NCI-H2171 treated with DMSO at 0.1 percent for 48 hours (cell line): ENCODE measurements around the gene SAMD8.
"Not testable (repeated sequence)": the region's sequence is repeated elsewhere in the genome, so short reads cannot be mapped to it uniquely, and the experiment has no call there.

Experiments used
- DNase-seq: peaks from one replicate; lab custom pipeline; 2025; lab: John Stamatoyannopoulos, UW

SAMD8 gene

DNA sequence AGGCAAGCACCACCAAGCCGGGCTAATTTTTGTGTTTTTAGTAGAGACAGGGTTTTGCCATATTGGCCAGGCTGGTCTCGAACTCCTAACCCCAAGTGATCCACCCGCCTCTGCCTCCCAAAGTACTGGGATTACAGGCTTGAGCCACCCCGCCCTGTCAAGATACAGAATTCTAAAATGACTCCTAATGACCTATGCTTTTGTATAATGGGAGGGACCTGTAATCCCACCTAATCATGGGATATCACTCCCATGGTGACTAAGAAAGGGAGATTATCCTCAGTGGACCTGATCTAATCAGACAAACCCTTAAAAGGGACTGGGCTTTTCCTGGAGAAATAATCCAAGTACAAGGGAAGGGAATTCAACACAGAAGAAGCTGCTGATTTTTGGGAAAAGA is 28.8 kb downstream of the SAMD8 start:
- no peak for DNase-seq

DNA sequence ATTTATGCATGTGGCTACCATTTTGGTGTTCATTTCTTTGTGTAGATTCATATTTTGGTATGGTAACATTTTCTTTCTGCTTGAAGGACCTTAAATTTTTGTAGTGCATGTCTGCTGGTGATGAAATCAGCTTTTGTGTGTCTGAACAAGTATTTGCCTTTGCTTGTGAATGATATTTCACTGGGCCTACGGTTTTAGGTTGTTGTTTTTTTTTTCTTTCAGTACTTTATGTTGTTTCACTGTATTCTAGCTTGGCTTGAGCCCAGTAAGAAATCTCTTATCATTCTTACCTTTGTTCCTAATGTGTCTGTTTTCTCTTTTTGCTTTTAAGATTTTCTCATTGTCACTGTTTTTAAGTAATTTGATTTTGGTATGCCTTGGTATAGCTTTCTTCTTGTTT is 31.9 kb downstream of the SAMD8 start:
- DNase-seq: no peak

DNA sequence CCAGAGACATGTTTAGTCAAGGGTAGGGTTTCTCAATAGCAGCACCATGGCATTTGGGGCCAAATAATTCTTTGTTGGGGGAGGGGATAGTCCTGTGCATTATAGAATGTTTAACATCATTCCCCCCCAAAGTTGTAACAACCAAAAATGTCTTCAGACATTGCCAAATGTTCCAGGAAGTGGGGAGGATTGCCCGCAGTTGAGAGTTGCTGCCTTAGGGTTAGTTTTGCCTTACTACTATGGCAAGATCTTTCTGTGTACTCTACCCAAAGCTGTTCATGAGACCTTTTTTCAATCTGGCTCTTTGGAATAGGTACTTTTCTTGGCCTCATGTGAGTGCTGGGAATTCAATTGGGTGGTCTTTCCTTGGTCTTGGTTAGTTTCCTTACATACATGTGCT is 34.1 kb downstream of the SAMD8 start:
- DNase-seq: no peak

DNA sequence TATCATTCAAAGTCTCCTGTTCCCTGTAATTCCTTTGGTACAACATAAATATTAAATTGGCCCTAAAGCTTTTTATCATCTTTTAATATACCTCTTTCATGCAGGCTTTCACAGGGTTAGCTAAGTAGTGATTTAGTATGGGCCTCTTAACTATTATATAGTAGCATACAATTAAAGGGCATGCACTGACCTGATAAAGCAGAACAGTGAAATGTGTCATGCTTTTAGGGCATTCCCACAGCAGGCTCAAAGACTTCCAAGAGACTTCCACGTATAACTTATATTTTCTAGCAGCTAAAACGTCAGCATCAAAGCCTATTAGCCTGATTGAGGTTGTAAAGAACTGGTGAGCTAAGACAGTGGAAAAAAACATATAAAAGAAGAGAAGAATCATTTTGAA is 35.3 kb downstream of the SAMD8 start:
- DNase-seq: no peak

DNA sequence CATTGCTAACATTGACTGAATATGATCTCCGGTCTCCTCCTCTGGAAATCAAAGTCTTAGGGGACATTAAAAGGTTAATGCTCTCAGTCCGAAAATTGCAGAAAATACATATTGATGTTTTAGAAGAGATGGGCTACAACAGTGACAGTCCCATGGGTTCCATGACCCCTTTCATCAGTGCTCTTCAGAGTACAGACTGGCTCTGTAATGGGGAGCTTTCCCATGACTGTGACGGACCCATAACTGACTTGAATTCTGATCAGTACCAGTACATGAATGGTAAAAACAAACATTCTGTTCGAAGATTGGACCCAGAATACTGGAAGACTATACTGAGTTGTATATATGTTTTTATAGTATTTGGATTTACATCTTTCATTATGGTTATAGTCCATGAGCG is 39.2 kb downstream of the SAMD8 start:
- no peak for DNase-seq

DNA sequence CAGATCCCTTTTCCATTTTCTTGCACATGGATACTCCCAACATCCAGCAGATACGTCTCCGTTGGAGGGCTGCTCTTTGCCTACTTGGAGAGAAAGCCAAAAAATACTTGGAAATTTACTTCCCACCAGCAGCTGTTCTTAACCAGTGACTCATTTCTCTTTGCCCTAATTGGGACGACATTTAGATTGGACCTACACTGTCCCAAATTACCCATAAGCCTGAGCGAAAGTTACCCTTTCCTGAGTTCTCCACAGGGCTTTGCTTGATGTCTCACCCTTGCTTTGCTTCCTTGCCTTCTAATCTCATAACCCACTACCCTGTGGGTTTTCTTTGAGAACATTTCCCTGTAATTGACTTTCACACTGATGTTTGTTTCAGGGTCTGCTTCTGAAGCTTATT is 48.1 kb downstream of the SAMD8 start:
- no peak for DNase-seq

DNA sequence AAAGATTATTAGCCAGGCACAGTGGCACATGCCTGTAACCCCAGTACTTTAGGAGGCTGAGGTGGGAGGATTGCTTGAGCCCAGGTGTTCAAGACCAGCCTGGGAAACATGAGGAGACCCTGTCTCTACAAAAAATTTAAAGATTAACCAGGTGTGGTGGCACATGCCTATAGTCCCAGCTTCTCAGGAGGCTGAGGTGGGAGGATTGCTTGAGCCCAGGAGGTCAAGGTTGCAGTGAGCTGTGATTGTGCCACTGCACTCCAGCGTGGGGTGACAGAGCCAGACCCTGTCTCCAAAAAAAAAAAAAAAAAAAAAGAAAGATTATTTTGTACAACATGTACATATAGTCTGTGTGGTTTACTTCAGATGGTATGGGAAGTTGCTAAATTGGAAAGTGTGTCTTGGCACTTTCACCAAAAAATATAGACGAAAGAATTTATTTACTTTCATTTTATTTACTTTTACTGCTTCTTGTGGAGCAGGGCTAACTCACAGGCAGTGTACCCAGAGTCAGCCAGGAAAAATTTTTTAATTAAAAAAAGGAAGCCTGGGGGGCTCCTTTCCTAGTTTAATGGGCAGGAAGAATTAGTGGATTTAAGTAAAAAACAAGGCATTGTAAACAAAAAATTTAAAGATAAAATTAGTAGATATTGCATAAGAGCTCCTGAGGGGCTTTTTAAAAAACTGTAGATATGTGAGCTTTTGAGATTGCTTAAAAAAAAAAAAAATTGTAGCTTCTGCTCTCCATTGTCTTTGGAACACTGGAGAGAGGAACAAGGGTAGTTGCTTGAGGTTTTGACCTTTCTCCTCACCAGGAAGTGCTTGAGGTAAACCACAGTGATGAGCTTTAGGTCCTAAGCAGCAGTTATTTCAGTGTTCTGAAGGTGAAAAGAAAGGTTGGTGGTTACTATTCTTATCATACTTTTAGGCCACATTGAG is 54.5 kb downstream of the SAMD8 start:
- no peak for DNase-seq

DNA sequence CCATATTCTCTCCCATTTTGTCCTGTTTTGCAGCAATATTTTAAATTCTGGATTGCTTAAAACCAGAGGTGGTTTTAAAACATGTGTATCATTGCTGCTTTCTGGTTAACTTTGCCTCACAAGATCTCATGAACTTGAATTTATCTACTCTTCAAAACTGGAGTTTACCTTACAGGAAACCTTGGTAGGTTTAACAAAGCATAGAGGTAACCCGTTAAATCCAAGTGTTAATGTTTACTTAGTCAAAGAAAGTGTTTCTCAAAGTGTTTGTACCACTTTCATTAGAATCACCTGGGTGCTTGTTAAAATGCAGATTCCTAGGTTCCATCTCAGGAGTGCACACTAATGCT is 55.1 kb downstream of the SAMD8 start:
- no peak for DNase-seq

DNA sequence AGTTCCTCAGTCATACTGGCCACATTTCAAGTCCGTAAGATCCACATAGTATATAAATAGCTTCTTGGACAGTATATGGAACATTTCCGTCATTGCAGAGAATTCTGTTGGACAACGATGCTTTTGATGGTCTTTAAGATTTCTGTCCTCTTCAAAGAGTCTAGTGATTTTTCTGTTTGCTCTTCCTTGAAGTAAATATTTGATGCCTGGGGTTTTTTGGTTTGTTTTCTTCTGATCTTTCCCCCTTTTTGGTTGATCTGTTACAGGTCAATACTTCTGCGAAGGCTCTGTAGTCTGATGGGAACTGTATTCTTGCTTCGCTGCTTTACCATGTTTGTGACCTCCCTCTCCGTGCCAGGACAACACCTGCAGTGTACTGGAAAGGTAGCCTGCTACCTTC is 56.8 kb downstream of the SAMD8 start:
- no peak for DNase-seq

DNA sequence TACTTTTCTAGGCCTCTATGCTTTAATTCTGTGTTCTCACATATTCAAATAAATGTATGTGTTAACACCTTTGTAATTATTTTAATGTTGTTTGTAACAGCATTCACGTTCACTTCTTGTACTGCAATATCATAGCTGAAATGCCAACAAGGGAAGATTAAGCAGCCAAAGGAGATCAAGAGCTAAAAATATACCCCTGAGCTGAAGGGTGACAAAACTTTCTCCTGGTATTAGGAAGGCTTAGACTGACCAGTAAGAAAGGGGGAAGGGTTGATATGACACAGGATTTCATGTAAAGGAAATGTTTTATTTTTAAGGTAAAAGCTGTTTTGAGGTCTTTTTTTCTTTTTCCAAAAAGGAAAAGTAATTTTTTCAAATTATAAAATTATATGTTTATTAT is 58.8 kb downstream of the SAMD8 start:
- no peak for DNase-seq

DNA sequence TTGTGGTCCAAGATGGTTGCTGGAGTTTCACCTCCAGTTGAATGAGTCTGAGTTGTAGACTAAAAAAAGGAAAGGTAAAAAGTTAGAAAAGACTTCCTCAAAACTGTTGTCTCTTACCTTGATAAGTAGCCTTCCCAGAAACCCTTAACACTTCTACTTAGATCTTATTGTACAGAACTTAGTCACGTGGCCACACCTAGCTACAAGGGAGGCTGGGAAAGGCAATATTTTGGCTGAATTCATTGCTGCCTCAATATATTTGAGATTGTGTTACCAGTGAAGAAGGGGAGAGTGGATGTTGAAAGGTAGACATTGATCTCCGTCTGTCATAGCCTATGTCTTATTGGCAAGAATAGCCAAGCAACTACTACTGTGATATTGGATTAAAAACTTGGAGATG is 63.6 kb downstream of the SAMD8 start:
- DNase-seq: no peak

DNA sequence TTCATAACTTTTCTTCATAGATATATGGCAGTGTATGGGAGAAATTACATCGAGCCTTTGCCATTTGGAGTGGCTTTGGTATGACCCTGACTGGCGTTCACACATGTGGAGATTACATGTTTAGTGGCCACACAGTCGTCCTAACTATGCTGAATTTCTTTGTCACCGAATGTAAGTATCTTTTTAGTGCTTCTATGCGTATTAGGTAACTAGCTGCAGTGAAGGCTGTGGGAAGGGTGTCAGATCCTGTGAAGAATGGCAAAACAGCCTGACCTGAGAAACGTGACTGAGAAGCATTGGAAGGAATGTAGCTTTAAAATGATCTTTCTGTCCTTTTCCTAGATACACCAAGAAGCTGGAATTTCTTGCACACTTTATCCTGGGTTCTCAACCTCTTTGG is 64.6 kb downstream of the SAMD8 start:
- DNase-seq: no peak

DNA sequence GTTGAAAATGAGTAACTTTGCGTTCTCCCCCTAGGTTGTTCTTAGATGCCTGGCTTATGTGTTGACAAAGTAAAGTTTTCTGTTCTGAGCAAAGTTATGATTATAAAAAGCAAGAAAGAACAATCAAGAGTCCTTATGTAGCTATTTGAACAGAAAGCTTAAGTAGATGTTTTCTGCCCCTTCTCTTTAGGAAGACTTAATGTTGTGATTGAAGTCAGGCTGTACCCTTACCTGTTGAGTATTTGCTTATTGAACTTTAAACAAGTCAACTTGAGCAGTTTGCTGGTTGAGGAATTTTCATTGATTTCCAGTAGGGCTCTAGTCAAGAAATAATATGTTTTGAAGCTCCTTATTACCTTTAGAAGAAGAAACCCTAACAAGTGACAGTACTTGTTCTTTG is 65.3 kb downstream of the SAMD8 start:
- no peak for DNase-seq

DNA sequence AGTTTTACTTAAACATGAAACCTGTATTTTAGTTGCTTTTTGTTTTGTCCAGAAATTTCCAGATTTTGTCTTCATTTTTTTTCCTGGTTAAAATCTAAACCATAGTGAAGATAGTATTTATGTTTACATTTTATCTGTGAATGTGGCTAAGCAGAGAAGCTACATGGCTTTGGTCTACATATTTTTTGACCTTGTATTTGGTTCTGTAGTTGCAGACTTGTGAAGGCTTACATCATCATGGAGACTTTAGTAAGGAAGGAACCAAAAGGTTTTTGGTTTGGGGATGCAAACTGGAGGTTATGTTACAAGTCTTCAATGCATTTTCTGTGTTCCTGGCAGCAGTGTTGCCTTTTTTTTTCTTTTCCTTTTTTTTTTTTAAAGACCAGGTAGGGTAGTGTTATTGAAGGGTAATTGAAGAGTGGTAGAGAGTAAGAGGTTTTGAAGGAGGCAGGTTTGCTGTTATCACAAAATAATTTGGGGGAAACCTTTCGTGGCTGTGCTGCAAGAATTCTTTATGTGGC is 68.3 kb downstream of the SAMD8 start:
- DNase-seq: no peak

DNA sequence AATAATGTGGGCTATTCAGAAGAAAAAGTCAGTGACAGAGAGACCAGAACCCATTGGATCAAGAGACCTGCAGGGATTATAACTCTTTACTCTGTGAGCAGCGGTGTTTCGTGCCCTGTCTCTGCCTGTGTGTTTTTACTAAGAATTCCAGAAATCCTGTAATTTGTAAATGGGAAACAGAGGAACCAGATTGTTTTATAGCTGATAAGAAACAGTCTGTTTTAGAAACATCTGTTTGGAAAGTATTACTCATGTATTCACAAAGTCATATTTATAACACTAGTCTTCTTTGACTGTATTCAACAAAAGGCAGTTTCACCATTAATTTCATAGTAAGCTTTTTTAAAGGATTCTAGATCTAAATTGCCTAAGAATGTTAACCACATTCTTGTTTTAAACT is 69.1 kb downstream of the SAMD8 start:
- no peak for DNase-seq

DNA sequence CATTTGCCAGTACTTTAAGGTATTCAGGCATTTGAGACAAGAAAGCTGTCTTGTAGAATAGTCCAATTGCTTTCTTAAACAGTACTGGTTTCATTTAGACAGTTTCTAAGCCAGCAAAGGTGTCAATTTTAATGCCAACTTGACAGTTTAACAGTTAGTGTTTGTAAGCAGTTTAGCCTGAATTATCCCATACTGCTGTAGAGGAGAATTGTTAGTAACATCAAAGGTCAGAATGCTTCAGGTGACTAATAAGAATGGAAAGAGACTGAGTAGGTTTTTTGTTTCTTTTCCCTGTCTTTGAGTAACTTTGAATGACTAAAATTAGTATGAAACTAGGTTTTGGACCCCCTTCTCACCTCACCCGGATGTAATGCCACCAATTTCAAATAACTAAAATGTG is 69.6 kb downstream of the SAMD8 start:
- DNase-seq: no peak

DNA sequence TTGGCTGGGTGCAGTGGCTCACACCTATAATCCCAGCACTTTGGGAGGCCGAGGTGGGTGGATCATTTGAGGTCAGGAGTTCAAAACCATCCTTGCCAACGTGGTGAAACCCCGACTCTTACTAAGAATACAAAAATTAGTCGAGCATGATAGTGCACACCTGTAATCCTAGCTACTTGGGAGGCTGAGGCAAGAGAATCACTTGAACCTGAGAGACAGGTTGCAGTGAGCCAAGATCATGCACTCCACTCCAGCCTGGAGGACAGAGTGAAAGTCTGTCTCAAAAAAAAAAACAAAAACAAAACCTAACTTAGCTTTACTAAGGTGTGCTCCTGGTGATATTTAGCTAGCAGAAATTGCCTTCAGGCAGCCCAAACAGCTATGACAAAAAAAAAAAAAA is 74.9 kb downstream of the SAMD8 start:
- DNase-seq: no peak

DNA sequence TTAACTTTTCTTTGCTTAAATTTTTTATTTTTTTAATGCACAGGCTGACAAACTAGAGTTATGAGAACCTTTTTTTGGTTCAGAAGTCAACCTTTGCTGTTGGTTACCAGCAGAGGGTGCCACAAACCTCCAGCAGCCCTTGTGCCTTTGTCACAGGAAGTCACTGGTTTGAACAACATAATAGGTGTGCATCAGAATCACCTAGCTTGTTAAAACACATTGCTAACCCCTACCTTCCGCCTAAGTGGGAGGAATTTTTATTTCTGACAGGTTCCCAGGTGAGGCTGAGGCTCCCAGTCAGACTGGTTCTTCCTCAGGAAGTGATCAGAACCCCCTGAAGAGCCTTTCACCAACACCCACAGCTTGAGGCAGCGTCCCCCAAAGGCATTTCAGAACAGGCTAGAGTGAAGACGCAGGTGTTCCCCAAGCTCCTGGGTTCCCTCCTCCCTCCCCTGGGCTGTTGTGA is 76.5 kb downstream of the SAMD8 start:
- DNase-seq: peak; percentile 24

DNA sequence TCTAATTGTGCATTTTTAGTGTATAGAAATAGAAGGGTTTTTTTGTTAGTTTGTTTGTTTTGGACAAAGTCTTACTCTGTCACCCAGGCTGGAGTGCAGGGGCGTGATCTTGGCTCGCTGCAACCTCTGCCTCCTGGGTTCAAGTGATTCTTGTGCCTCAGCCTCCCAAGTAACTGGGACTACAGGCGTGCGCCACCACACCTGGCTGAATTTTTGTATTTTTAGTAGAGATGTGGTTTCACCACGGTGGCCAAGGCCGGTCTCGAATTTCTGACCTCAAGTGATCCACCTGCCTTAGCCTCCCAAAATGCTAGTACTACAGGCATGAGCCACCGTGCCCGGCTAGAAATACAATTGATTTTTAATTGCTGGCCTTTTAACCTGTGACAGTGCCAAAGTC is 77.1 kb downstream of the SAMD8 start:
- not testable (repeated sequence) for DNase-seq

DNA sequence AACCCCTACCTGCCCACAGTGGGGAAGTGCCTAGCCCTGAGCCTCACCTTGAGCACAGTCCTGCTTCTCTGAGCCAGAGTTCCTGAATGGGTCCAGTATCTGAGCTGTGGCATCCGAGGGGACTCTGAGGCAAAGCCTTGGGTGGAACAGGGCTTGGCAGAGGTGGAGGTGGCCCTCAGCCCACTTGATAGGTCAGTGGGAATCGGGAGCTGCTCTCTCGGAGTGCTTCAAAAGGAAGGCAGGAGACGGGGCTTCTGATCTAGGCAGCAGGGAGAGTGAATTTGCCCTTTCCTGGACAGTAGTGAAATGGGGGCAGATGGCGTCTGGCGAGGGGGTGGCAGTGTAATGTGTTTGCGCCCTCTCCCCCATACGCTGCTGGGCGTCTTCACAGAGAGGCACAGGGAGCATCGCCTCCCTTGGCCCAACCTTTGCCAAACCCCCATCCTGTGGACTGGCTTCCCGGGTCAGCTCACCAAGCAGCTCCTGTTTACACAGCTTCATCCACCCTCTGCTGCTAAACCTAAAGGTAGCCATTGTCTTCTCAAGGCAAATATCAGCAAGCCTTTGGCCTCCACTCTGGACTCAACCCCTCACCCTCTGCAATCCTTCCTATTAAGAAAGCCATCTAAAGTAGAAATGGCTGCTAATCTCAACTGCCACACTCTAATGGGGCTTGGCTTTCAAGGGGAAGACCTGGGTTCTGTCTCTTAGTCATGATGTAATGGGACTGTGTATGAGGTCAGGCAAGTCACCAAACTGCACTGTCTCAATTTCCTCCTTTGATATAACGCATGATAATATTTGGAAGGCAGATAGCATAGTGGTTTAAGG is 78.0 kb downstream of the SAMD8 start:
- no peak for DNase-seq

DNA sequence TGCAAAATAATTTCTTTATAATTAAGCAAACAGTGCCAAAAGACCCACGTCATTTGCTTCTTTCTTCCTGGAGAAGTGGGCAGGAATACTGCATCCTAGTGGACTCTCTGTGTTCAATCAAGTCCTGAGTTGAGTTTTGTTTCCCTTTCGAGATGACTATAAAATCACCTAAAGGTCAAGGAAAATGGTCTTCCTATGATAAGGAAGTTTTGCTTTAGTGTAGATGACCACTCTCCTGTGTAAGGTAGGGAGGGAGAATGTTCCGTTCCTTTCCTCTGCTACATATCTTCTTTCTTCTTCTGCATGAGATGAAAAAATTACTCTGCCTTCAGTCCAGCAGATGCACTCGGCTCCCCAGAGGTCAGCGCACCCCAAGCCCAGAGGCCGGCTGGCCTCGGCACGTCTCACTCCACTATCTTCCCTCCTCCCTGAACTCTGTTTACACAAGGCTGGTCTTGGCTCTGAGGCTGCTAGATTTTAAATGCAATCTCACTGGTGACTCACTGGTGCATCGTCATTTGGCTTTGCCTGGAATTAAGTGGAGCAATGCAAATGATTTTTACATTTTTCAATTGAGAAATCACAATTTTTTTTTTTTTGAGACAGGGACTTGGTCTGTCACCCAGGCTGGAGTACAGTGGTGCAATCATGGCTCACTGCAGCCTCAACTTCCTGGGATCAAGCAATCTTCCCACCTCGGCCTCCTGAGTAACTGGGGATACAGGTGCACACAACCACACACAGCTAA is 80.5 kb downstream of the SAMD8 start:
- DNase-seq: no peak

DNA sequence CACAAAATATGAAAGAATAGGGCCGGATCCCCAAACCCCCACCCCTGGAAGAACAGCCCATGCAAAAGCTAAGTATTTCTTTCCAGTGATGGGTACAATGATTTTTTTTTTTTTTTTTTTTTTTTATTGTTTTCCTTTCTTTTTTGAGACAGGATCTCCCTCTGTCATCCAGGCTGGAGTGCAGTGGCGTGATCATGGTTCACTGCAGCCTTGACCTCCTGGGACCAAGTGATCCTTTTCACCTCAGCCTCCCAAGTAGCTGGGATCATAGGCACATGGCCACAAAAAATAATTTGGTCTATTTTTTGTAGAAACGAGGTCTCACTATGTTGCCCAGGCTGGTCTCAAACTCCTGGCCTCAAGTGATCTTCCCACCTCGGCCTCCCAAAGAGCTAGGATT is 83.2 kb downstream of the SAMD8 start:
- not testable (repeated sequence) for DNase-seq
